Measurements from ENCODE around the gene SIKE1.
"Not testable (repeated sequence)": the region's sequence is repeated elsewhere in the genome, so short reads cannot be mapped to it uniquely, and the experiment has no call there.

The SIKE1 gene

DNA sequence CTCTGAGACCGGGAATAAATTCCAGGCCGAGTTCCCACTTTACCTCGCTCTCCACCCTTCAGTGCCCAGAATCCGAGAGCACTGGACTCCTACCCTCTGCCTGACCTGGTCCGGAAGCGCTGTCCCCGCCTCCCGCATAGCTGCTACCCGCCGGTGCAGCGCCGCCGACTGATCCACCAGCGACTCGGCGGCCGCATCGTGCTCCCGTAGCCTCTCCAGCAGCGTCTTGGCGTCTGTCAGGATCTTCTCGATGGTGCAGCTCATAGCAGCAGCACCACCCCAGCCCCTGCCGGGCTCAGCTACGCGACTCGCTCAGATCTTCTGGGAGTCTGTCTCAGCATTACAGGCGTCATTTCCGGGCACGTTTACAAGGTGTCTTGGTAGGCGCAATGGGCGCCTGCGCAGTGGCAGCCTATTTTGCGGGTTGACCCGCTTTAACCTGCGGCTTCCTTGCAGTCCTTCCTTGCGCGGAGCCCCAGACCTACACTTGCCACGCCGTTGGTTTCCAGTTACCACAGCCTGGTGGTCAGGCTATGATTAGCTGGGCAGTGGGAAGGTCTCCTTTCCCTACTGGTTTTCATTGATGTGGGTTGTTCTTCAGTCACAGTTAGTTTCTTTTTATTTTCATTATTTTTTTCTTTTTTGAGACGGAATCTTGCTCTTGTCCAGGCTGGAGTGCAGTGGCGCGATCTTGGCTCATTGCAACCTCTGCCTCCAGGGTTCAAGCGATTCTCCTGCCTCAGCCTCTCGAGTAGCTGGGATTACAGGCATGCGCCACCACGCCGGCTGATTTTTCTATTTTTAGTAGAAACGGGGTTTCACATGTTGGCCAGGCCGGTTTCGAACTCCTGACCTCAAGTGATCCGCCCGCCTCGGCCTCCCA, at the start of gene SIKE1:
SIKE1 (minus strand) TSS at position 342 of the 883 bp plus-strand sequence; CDS start at position 264, 78 bp downstream.
- peak; percentile 81 to 83 (median 82) for DNase-seq (ENCODE audit: low read depth in 3 of 3, low spot score in 1 of 3)

DNA sequence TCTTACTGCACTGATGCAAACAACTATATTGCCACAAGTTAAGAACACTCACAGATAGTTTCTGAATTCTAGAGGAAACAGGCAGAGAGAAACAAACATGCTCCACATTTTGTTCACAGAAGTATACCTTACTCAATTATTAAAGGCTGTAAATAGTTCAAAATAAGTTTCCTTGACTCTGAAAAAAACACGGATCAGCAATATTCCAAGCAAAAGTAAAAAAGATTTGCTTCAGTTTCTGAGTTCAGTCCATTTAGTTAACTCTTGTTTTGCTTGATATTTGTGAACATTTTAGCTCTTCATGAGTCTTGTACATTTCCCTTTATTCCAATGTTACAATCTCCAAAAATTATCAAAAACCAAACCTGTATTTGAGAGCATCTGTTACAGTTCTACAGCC, 49.6 kb upstream of the SIKE1 start:
- DNase-seq (ENCODE audit: low read depth in 3 of 3, low spot score in 1 of 3) = not testable (repeated sequence)

GRCh38 chr1:114828251-114828650, 47.8 kb upstream of the SIKE1 start:
- DNase-seq (ENCODE audit: low read depth in 3 of 3, low spot score in 1 of 3) = no peak

GRCh38 chr1:114821978-114822377, 41.5 kb upstream of the SIKE1 start:
- no peak for DNase-seq (ENCODE audit: low read depth in 3 of 3, low spot score in 1 of 3)

DNA sequence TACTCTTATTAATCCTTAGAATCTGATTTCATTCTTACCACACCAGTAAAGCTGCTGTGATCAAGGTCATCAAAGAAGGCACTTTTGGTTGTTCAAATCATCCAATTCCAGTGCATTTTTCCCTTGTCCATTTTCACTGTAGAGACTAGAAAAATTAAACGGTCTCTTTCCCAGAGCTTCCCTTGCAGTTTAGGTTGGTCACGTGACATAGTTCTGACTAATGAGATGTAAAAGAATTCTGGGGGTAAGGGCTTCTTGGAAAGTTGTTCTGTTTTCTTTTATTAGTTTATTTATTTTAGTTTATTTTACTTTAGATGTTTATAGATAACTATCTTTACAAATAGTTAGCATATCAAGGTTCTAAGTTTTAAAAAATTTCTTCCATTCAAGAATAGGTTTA, 39.9 kb upstream of the SIKE1 start:
- no peak for DNase-seq (ENCODE audit: low read depth in 3 of 3, low spot score in 1 of 3)

DNA sequence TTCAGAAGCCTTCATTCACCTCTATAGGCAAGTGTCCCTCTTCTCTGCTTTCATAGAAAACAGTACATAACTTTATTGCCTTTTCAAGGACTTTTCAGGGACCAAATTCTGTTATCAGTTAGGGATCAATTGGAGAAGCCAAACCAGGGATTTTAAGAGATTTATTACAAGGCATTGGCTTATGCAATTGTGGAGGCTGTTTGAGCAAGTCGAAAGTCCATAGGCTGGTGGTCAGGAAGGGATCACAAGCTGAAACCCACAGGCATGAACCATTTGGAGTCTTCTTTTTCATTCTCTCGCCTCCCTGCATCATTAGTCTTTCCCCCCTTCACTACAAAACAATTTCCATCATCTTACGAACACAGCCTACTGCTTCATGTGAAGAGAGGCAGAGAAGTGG, 39.4 kb upstream of the SIKE1 start:
- DNase-seq (ENCODE audit: low read depth in 3 of 3, low spot score in 1 of 3) = no peak

- DNase-seq (ENCODE audit: low read depth in 3 of 3, low spot score in 1 of 3) = not testable (repeated sequence)
Measured at GRCh38 chr1:114804449-114804848, 24.0 kb upstream of the SIKE1 start.

- no peak for DNase-seq (ENCODE audit: low read depth in 3 of 3, low spot score in 1 of 3)
Measured at GRCh38 chr1:114803001-114803400, 22.5 kb upstream of the SIKE1 start.

GRCh38 chr1:114794038-114794437, 13.6 kb upstream of the SIKE1 start:
- DNase-seq (ENCODE audit: low read depth in 3 of 3, low spot score in 1 of 3) = no peak

- not testable (repeated sequence) for DNase-seq (ENCODE audit: low read depth in 3 of 3, low spot score in 1 of 3)
Measured at GRCh38 chr1:114790581-114790980, 10.1 kb upstream of the SIKE1 start.

GRCh38 chr1:114786440-114786839, 6.0 kb upstream of the SIKE1 start:
- DNase-seq (ENCODE audit: low read depth in 3 of 3, low spot score in 1 of 3) = not testable (repeated sequence)

- DNase-seq (ENCODE audit: low read depth in 3 of 3, low spot score in 1 of 3) = no peak
Measured at GRCh38 chr1:114782476-114782875, 2.0 kb upstream of the SIKE1 start.

DNA sequence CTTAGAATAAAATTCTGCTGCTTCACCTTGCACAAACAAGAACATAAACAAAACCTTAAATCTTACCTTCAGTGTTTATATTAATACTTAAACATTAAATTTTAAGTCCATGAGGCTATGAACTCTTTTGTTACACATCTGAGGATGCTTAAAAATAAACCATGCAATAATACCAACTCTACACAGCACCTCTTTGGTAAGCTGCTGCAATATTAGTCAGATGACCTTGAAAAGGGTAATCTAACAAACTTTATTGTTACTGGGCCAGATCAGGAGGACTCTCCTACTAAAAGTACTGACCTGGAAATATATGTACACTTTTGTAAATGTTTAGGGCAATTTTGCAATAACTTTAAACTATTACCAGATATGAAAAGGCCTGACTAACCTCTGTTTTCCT, 763 bp downstream of the SIKE1 start:
- DNase-seq (ENCODE audit: low read depth in 3 of 3, low spot score in 1 of 3) = no peak

GRCh38 chr1:114776726-114777125, 3.8 kb downstream of the SIKE1 start:
- not testable (repeated sequence) for DNase-seq (ENCODE audit: low read depth in 3 of 3, low spot score in 1 of 3)

DNA sequence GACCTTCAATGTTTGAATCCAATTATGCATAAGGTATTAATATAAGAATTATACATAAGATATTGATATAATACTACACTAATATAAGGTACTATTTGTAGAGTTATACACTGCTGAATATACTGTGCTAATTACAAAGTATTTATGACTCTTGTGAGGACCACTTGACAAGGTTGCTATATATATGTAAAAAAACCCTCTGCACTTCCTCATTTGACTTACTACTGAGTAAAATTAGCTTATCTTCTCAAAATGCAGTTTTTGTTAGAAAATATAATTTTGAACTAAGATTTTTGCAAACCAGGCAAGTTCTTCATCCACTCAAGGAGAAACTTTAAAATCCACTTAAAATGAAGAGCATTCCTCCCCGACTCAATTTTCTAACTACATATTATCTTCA, 8.5 kb downstream of the SIKE1 start:
- no peak for DNase-seq (ENCODE audit: low read depth in 3 of 3, low spot score in 1 of 3)

GRCh38 chr1:114770989-114771388, 9.5 kb downstream of the SIKE1 start:
- DNase-seq (ENCODE audit: low read depth in 3 of 3, low spot score in 1 of 3) = no peak

DNA sequence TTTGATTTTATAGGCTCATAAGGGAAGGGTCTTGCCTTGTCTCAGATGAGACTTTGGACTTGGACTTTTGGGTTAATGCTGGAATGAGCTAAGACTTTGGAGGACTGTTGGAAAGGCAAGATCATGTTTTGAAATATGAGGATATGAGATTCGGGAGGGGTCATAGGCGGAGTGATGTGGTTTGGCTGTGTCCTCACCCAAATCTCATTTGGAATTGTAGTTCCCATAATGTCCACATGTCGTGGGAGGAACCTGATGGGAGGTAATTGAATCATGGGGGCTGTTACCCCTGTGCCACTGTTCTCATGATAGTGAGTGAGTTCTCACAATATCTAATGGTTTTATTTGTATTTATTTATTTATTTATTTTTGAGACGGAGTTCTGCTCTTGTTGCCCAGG, 15.8 kb downstream of the SIKE1 start:
- no peak for DNase-seq (ENCODE audit: low read depth in 3 of 3, low spot score in 1 of 3)

DNA sequence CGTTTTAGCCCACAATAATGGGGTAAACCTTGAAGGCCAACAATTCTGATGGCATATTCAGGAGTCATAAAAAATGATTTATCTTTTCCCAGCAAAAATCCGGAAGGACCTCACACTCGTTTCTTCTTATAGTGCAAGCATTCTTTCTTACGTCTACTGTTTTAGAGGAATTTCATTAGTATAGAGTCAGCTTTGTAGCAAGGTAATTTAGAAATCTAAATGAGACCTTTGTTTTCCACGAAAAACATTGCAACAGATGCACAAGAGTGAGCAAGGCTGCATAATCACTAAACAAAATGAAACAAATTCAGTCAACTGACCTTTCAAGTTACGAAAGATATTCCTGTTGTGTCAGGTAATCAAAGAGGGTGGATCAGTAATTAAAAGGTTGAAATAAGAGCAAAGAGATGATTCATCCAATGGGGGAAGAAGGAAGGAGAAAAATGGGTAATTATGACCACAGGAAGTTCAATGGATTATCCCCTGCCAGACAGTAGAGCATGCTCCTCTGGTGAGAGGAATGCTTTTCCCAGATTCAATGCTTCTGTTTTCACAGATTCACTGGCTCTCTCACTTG, 22.1 kb downstream of the SIKE1 start:
- no peak for DNase-seq (ENCODE audit: low read depth in 3 of 3, low spot score in 1 of 3)

- peak; percentile 90 to 94 (median 94) for DNase-seq (ENCODE audit: low read depth in 3 of 3, low spot score in 1 of 3)
Measured at GRCh38 chr1:114757455-114758255, 22.8 kb downstream of the SIKE1 start, which contains the start of gene CSDE1. CSDE1 (minus strand) TSS chr1:114757984; CDS start chr1:114739890, 18,094 bp downstream.

GRCh38 chr1:114756949-114757454, 23.5 kb downstream of the SIKE1 start:
- DNase-seq (ENCODE audit: low read depth in 3 of 3, low spot score in 1 of 3) = peak in 1 of 3 donors; percentile 6

All from stimulated activated CD4-positive, alpha-beta T cell treated with anti-CD3 and anti-CD28 coated beads, TNF-alpha, amount 100 ng/mL, for 1 hour (primary cell).